GM06990 (cell line): Measurements from ENCODE around the gene PTMA.

Source experiments
- DNase-seq: peaks from one replicate; pipeline ENCODE4 v3.0.0-alpha.2; 2011; ENCODE audit not compliant: insufficient read length; ENCODE audit errors: extremely low read depth
- H3K27me3 ChIP-seq: replicated peaks from 2 replicates; pipeline ENCODE4 v1.6.0; 2011; ENCODE audit warnings: low read length; ENCODE audit not compliant: control insufficient read depth, insufficient read depth
- H3K36me3 ChIP-seq: 2 replicates; pipeline ENCODE4 v1.5.1; 2011; ENCODE audit warnings: low read length; ENCODE audit not compliant: control insufficient read depth, insufficient read depth
- H3K4me3 ChIP-seq: replicated peaks from 2 replicates; pipeline ENCODE4 v1.5.1; 2011; ENCODE audit warnings: low read depth, mild to moderate bottlenecking, control low read depth, low read length
- CTCF ChIP-seq: IDR thresholded peaks from 2 replicates; pipeline ENCODE4 v1.5.1; 2011; ENCODE audit warnings: low read length, control low read depth, mild to moderate bottlenecking, inconsistent platforms; ENCODE audit not compliant: insufficient read depth, poor library complexity, severe bottlenecking

Gene PTMA

DNA sequence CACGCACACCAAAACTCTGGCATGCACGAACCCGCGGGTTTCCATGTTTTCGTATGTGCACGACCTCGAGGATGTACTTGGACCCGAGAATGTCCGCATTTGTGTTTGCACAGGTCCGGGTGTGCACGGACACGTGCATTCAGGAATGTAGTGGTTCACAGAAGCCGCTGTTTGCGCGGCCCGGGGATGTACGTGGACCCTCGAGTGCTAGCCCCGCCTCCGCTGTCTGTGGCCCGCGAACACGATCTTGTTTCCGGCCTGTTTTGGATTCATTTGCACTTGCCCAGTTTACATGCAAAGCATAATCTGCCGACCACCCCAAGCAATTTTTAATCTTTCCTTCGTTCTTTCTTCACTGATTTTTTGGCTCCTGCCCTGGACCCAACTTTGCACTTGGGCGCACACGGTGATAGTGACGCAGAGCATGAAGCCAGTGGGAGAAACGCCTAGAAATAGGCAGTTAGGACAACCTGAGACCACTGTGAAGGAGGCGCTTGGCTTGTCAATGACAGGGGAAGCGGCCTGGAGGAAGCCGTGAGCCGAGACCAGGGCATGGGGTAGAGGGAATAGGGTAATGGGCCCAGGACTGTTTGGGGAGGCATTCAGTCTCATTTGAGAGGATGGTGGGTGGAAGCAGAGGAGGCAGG lies 45.4 kb upstream of the PTMA start:
- Histone ChIP-seq H3K27me3 (no peaks in the 10 kb centered on the region), H3K36me3 (no peaks in the 10 kb centered on the region), H3K4me3 (peak overlapping the region; percentile 58)
- TF ChIP-seq CTCF, result no peak
- DNase-seq, result no peak

DNA sequence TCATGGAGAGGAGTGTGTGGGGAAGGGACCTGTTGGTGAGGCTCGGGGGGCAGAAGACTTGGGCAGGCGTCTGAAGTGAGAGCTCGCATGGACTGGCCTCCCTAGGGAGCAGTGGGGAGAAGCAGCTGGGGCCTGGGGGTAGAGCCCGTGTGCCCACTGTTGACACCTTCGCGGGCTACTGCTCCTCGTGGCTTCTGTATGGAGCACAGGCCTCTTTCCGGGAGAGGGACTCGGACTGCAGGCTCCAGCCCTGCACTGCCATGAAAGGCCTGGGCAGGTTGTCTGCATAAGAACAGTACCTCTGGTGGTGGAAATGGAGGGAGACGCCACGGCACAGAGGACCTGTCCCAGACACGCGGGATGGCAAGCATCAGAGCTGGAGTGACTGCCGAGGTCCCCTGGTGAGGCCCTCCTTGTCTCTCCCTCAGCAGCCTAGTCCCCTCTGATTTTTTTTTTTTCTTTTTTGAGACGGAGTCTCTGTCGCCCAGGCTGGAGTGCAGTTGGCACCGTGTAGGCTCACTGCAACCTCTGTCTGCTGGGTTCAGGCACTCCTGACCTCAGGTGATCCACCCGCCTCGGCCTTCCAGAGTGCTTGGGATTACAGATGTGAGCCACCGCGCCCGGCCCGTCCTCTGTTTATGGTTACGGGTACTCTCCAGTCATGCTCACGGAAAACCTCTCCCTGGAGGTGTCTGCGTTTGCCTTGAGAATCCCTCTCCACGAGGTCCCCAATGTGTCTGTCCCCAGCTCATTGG lies 44.7 kb upstream of the PTMA start:
- H3K4me3 ChIP-seq, result no peak overlapping the region
- DNase-seq, result no peak
- no peaks in the 10 kb centered on the region for H3K27me3 ChIP-seq
- H3K36me3 ChIP-seq, result no peaks in the 10 kb centered on the region
- no peak for TF ChIP-seq CTCF

DNA sequence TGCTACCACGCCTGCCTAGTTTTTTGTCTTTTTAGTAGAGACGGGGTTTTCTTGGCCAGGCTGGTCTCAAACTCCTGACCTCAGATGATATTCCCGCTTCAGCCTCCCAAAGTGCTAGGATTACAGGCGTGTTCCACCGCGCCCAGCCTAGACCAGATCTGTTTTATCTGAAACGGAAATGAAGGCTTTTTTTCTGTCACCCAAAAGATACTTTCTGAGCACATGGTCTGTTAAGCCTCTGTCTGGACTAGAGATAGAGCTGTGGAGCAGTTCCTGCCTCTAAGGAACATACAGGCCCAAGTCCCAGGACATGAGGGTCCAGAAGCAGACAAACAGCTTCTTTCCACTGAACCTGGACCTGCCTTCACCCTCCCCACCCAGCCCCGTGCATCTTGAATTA lies 43.6 kb upstream of the PTMA start:
- TF ChIP-seq CTCF, result no peak
- Histone ChIP-seq H3K4me3 (no peak overlapping the region), H3K27me3 (no peaks in the 10 kb centered on the region), H3K36me3 (no peaks in the 10 kb centered on the region)
- no peak for DNase-seq

DNA sequence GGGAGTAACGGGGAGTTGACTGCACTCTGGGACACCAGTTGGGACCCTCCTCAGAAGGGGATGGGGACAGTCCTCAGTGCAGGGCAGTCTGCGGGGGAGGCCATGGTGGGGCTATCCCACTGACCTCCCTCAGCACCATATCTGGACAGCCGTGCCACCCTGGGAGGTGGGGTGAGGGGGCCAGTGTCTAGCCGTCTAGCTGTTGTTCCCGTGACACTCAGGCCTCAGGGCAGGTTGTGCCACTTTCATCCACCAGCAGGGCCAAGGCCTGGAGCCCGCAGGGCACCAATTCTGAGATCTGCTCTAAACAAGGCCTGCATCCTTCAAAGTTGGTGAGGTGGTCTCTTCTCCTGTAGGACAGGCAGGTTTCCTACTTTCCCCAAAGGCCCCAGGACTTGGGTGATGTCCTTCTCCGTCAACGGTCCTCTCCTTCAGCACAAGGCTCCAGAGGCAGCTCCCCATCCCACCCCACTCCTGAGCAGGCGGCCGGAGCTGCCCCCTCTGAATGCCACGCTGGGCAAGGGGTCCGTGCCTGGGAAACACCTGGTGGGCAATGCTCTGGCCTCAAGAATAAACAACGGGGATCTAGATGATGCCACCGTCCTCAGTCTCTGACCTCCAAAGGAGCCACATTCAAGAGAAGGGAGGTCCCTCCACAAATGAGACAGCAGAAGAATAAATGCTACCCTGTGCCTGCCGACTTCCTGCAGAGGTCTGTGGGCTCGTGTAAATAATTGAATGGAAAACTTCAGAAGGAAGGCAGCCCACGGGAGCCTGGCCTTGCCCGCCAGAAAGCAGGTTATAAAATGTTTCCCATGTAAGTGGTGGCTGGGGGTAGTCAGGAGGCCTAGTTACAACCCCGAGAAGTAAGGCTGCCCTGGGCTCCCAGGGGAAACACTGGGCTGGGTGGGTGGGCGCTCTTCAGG lies 42.8 kb upstream of the PTMA start:
- H3K36me3 ChIP-seq, result no peaks in the 10 kb centered on the region
- no peak for DNase-seq
- no peaks in the 10 kb centered on the region for H3K27me3 ChIP-seq
- TF ChIP-seq CTCF, result no peak
- H3K4me3 ChIP-seq, result peak overlapping the region; percentile 63

DNA sequence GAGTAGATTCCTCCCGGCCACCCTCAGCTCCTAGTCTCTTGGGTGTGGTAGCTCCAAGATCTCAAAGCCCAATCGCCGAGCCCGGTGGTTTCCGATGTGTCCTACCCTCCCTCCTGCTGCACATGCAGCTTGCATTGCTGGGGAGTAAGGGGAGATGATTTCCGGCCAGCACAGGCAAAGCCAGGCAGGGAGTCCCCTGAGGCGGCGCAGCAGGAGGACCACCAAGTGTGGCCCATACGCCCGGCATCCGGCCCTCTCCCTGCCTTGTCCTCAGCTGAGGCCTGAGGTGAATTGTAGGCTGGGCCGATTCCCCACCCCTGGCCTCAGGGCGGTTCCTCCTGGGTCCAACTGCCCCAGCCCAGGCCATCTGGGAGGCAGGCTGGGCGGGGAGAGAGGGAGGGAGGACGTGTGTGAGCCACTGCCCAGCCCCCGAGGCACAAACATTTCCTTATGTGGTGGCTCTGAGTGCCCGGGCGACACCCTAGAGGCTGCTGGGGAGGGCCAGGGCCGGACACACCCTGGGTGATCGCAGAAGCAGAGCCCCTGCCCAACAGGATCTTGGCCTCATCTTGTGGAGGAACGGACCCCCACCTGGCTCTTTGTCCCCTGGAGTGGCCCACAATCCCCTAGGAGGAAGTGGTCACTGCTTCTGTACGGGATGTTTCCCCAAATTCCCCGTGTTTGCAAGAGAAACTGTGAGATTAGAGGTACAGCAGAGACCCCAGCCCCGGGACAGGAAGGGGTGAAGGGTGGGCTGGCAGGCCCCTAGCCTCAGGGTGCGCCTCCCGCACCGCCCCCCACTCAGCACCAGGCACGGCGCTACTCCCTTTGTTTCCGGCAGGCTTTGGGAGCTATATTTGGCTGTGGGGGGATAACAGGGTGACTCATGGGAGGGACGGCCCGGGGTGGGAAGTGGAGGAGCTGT lies 41.9 kb upstream of the PTMA start:
- no peaks in the 10 kb centered on the region for H3K36me3 ChIP-seq
- DNase-seq, result peak; percentile 87
- H3K27me3 ChIP-seq, result no peaks in the 10 kb centered on the region
- TF ChIP-seq CTCF, result no peak
- peak overlapping the region; percentile 63 for H3K4me3 ChIP-seq
